ENCODE results near the gene KLF11. TPM values are rescaled to one million over a fixed set of nuclear protein-coding genes. Genes with fewer than 3 reads are reported as not detected.

KLF11 gene
- total and polyA plus RNA-seq, 2 of the 8 experiments (the other 6 are each of a cell fraction or from before 2014, with no cell fraction given): 6.4 to 10.1 TPM

DNA sequence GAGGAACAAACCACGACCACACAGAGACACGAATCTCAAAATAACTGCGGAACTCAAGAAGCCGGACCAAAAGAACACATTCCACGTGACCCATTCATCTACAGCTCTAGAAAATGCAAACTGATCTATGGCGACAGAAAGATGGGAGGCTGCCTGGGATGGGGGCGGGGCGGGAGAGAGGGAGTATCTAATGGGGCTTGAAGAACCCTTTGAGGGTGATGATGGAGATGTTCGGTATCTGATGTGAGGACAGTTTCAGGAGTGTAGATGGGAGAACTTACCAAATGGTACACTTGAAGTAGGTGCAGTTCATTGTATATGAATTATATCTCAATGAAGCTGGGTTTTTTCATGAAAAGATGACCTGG, 34.6 kb upstream of the KLF11 start:
- H3K23ac ChIP-seq (ENCODE audit: insufficient read length): no peak overlapping the region
- no peaks in the 10 kb centered on the region for H3K27me3 ChIP-seq (replicated peaks in 1 of 4; ENCODE audit: control insufficient read depth in 3 of 4, extremely low read depth in 1 of 4, insufficient read depth in 3 of 4, low read length in 3 of 4)
- H2BK15ac ChIP-seq (ENCODE audit: low read length): no peak overlapping the region
- H4K8ac ChIP-seq (ENCODE audit: extremely low read depth, insufficient read depth, low read length): no peak overlapping the region
- H4K5ac ChIP-seq (ENCODE audit: insufficient read length, low read depth, low read length): no peak overlapping the region
- no peak overlapping the region for H2BK5ac ChIP-seq (ENCODE audit: low read depth, low read length)
- ChIA-PET CTCF (ENCODE audit: partially characterized antibody) (interaction anchor here (0.8 to 4.5 kb wide), 9 partner anchors 11 to 213 kb away, joined by 3 to 23 read pairs (median 3); no protein-coding TSS in a partner anchor), POLR2A (ENCODE audit: partially characterized antibody) (interaction anchor here (1.2 kb wide), 1 partner anchor 40 kb away, joined by 3 read pairs; no protein-coding TSS in a partner anchor)
- H2BK120ac ChIP-seq (replicated peaks; ENCODE audit: low read depth, low read length): no peak overlapping the region
- H3K18ac ChIP-seq (ENCODE audit: extremely low read depth, low read length): no peak overlapping the region
- H3K4me1 ChIP-seq (replicated peaks in 1 of 4; ENCODE audit: control insufficient read depth in 3 of 4, insufficient read depth in 4 of 4, low read length in 3 of 4): no peaks in the 10 kb centered on the region
- no peaks in the 10 kb centered on the region for H3K36me3 ChIP-seq (ENCODE audit: control insufficient read depth in 2 of 4, insufficient read depth in 4 of 4, low read length in 3 of 4)
- H2AK5ac ChIP-seq (ENCODE audit: low read depth, low read length): no peak overlapping the region
- H3K23me2 ChIP-seq (ENCODE audit: low read depth, low read length): no peaks in the 10 kb centered on the region; the same call in 1 of the 2 replicates
- no peak overlapping the region for H2BK20ac ChIP-seq (ENCODE audit: low read length)
- no peaks in the 10 kb centered on the region for H3K79me1 ChIP-seq (ENCODE audit: low read depth, low read length)
- H3K56ac ChIP-seq (replicated peaks; ENCODE audit: insufficient read length, low read depth, low read length): no peak overlapping the region
- H3K9ac ChIP-seq (replicated peaks in 1 of 4; ENCODE audit: extremely low read depth in 1 of 4, low read depth in 3 of 4, low read length in 3 of 4): no peak overlapping the region
- no peak overlapping the region for H3K4me2 ChIP-seq (ENCODE audit: insufficient read depth in 1 of 2, low read depth in 2 of 2, low read length in 2 of 2)
- H3K4ac ChIP-seq (replicated peaks; ENCODE audit: insufficient read length, low read depth, low read length): no peak overlapping the region
- H4K91ac ChIP-seq (replicated peaks; ENCODE audit: insufficient read length, low read length): no peak overlapping the region
- peaks cover 0 to 2% of the 10 kb centered on the region in 2 experiments; a peak in 1 of 4 replicates for H3K9me3 ChIP-seq (ENCODE audit: insufficient read depth in 2 of 2, low read depth in 1 of 2, low read length in 1 of 2)
- H3K27ac ChIP-seq (ENCODE audit: low read depth, low read length): no peak overlapping the region
- no peak for TF ChIP-seq CBX5 (IDR thresholded peaks at IDR 0.05; ENCODE audit: low read depth, low read length)
- TF ChIP-seq RAD21 (IDR thresholded peaks at IDR 0.05 in 1 of 2, conservative IDR thresholded peaks at IDR 0.05 in 1 of 2; ENCODE audit: low read depth in 2 of 2, low read length in 2 of 2): no peak
- no peak for TF ChIP-seq JUND (IDR thresholded peaks at IDR 0.05; ENCODE audit: low read length)
- TF ChIP-seq EZH2 (IDR thresholded peaks at IDR 0.05; ENCODE audit: low read depth, low read length, severe bottlenecking): no peak
- TF ChIP-seq CREB1 (IDR thresholded peaks at IDR 0.05): no peak
- no peak for TF ChIP-seq EP300 (IDR thresholded peaks at IDR 0.05; ENCODE audit: borderline replicate concordance in 1 of 2, low read depth in 2 of 2, low read length in 2 of 2)
- TF ChIP-seq TAF1 (IDR thresholded peaks at IDR 0.05; ENCODE audit: low read depth, low read length): no peak
- no peak for TF ChIP-seq HDAC6 (IDR thresholded peaks at IDR 0.05; ENCODE audit: low read depth, low read length)
- no peak for TF ChIP-seq BACH1 (IDR thresholded peaks at IDR 0.05; ENCODE audit: low read length)
- no peak for TF ChIP-seq ZNF274 (IDR thresholded peaks at IDR 0.05; ENCODE audit: borderline replicate concordance, extremely low read depth, low read length)
- no peak for TF ChIP-seq SP1 (IDR thresholded peaks at IDR 0.05; ENCODE audit: low read depth, low read length)
- no peak for TF ChIP-seq RBBP5 (IDR thresholded peaks at IDR 0.05; ENCODE audit: borderline replicate concordance, low read depth, low read length)
- no peak for TF ChIP-seq PHF8 (conservative IDR thresholded peaks at IDR 0.05; ENCODE audit: low read depth, low read length)
- TF ChIP-seq FOSL1 (IDR thresholded peaks at IDR 0.05; ENCODE audit: insufficient read depth, low read depth, low read length): no peak
- TF ChIP-seq TAF7 (optimal IDR thresholded peaks at IDR 0.05; ENCODE audit: borderline replicate concordance, low read depth, low read length): no peak
- no peak overlapping the region for H2BK12ac ChIP-seq (ENCODE audit: low read depth, low read length)
- no peak overlapping the region for H3K4me3 ChIP-seq (ENCODE audit: extremely low read depth in 1 of 4, insufficient read depth in 2 of 4, low read depth in 3 of 4, low read length in 4 of 4)
- WGBS, 2 experiments (ENCODE audit: extremely low coverage in 1 of 2, insufficient coverage in 1 of 2, insufficient read length in 1 of 2, insufficient replicate concordance in 2 of 2, low coverage in 1 of 2, low lambda C conversion rate in 2 of 2, missing lambda C conversion rate in 1 of 2): 81% methylated on average over 9 of the region's 9 CpGs; no CpG with 5 or more reads in 1 of the 2 experiments
- no peak overlapping the region for H3K14ac ChIP-seq (ENCODE audit: insufficient read length)
- H2AFZ ChIP-seq (ENCODE audit: low read length): no peak overlapping the region
- peaks cover 0 to 2% of the 10 kb centered on the region in 2 experiments for H4K20me1 ChIP-seq (replicated peaks in 1 of 2; ENCODE audit: control insufficient read depth in 1 of 2, insufficient read depth in 2 of 2, low read length in 2 of 2)
- FAIRE-seq (no peak), DNase-seq (ENCODE audit: low read depth in 1 of 2, low spot score in 2 of 2) (no peak)
- no peaks in the 10 kb centered on the region for H3K79me2 ChIP-seq (ENCODE audit: control insufficient read depth in 1 of 2, insufficient read depth in 2 of 2, low read length in 2 of 2)
